CD4-positive, alpha-beta T cell (primary cell): ENCODE data around the gene CCDC185. TPM values are rescaled to one million over a fixed set of nuclear protein-coding genes. Genes with fewer than 3 reads are reported as not detected.

Source experiments
- ATAC-seq: fragments of 200-7000 bp; cut with Tn5 transposase; one replicate; pipeline ENCODE4 v1.10.0; 2022; ENCODE audit warnings: mild to moderate bottlenecking; ENCODE audit not compliant: poor library complexity
- CTCF ChIA-PET: fragments of 350-600 bp; sonication (Branson Sonifier 250); formaldehyde crosslinking; loops from one replicate; lab custom pipeline; 2021; ENCODE audit warnings: antibody characterized with exemption, inconsistent platforms; lab: Charles Lee
- POLR2A ChIA-PET: fragments of 350-600 bp; sonication (Branson Sonifier 250); formaldehyde crosslinking; loops from one replicate; lab custom pipeline; 2021; ENCODE audit warnings: antibody characterized with exemption, inconsistent platforms; lab: Charles Lee
- DNase-seq, 14 experiments: peaks; one replicate each; pipeline ENCODE4 v3.0.0-alpha.2; 2013 to 2020; ENCODE audit warnings: mixed read lengths in 2 of 14
- H3K27ac ChIP-seq, 2 donors: one replicate each; pipeline versions ENCODE4 v1.5.1 to v1.7.0; 2013; ENCODE audit warnings: low read length in 2 of 2, low read depth in 1 of 2, mild to moderate bottlenecking in 1 of 2
- H3K27me3 ChIP-seq, 2 experiments: 1 replicate in 1 of 2; 2 replicates in 1 of 2; pipeline versions ENCODE4 v1.6.1 to v1.7.0; 2013; ENCODE audit warnings: low read length in 2 of 2, control low read depth in 1 of 2, mild to moderate bottlenecking in 1 of 2, moderate library complexity in 1 of 2; ENCODE audit not compliant: insufficient read depth in 2 of 2, control insufficient read depth in 1 of 2
- H3K36me3 ChIP-seq: one replicate; pipeline ENCODE4 v1.6.1; 2013; ENCODE audit warnings: low read length, control low read depth; ENCODE audit not compliant: insufficient read depth
- H3K4me1 ChIP-seq: one replicate; pipeline ENCODE4 v1.6.1; 2013; ENCODE audit warnings: low read length, control low read depth; ENCODE audit not compliant: insufficient read depth
- H3K4me3 ChIP-seq: one replicate; pipeline ENCODE4 v1.5.1; 2013; ENCODE audit warnings: mild to moderate bottlenecking, low read length, moderate library complexity
- H3K9me3 ChIP-seq, 2 experiments: 1 replicate in 1 of 2; 2 replicates in 1 of 2; pipeline versions ENCODE4 v1.6.1 to v1.7.0; 2013; ENCODE audit warnings: low read length in 2 of 2, mild to moderate bottlenecking in 2 of 2, control low read depth in 1 of 2, moderate library complexity in 1 of 2; ENCODE audit not compliant: control insufficient read depth in 1 of 2, insufficient read depth in 1 of 2
- H3K27ac Mint-ChIP-seq: one replicate; pipeline ENCODE4 v1.8.0; 2020; ENCODE audit warnings: mixed read lengths
- H3K27me3 Mint-ChIP-seq: one replicate; pipeline ENCODE4 v1.8.0; 2021; ENCODE audit warnings: mixed read lengths
- H3K36me3 Mint-ChIP-seq: one replicate; pipeline ENCODE4 v1.8.0; 2021; ENCODE audit warnings: low read depth, mixed read lengths
- H3K4me1 Mint-ChIP-seq: one replicate; pipeline ENCODE4 v1.8.0; 2021; ENCODE audit warnings: low read depth, mixed read lengths
- H3K4me3 Mint-ChIP-seq: one replicate; pipeline ENCODE4 v1.8.0; 2020; ENCODE audit warnings: mild to moderate bottlenecking, mixed read lengths
- H3K9me3 Mint-ChIP-seq: one replicate; pipeline ENCODE4 v1.8.0; 2020; ENCODE audit warnings: mixed read lengths
- CTCF ChIP-seq: fragments of 200-600 bp; IDR thresholded peaks from one replicate; pipeline ENCODE4 v1.8.0; 2022; ENCODE audit warnings: antibody characterized with exemption, mild to moderate bottlenecking
- intact Hi-C, 2 experiments: fragments of 100-400 bp; cut with DNase I in 1 of 2; cut with micrococcal nuclease in 1 of 2; formaldehyde crosslinking; loops; one replicate each; pipeline versions ENCODE4 v1.15.1 to v1.9.0; 2023 to 2025; cut with DNase I, micrococcal nuclease
- total RNA-seq, 174 experiments: library from RNA in 2 of 174; stranded (reverse) in 2 of 174; gene quantifications; one replicate each; pipeline ENCODE4 v1.2.3 and lab custom pipeline; 2021 to 2026

The CCDC185 gene
- total RNA-seq, 2 experiments from 2014 or later: not detected

- Mint-ChIP-seq H3K9me3 (no peaks in the 10 kb centered on the region), H3K36me3 (no peaks in the 10 kb centered on the region), H3K4me3 (no peak overlapping the region), H3K27me3 (no peaks in the 10 kb centered on the region), H3K4me1 (no peaks in the 10 kb centered on the region), H3K27ac (no peak overlapping the region)
- Histone ChIP-seq H3K27ac (no peak overlapping the region), H3K4me1 (no peaks in the 10 kb centered on the region), H3K36me3 (no peaks in the 10 kb centered on the region), H3K27me3 (peaks cover 0 to 2% of the 10 kb centered on the region in 2 experiments), H3K9me3 (no peaks in the 10 kb centered on the region), H3K4me3 (no peak overlapping the region)
- CTCF ChIA-PET: no interaction called here
- DNase-seq: no peak
- no peak for TF ChIP-seq CTCF
- no peak for ATAC-seq
- POLR2A ChIA-PET: no interaction called here
- intact Hi-C loops: no loop called here
These were observed 28.5 kb downstream of the CCDC185 start for GRCh38 chr1:223421676-223422075.

- no peak overlapping the region for H3K27ac ChIP-seq
- CTCF ChIA-PET: no interaction called here
- DNase-seq (no peak), ATAC-seq (no peak)
- TF ChIP-seq CTCF: no peak
- Mint-ChIP-seq H3K4me3 (no peak overlapping the region), H3K27ac (no peak overlapping the region), H3K4me1 (peaks cover 9% of the 10 kb centered on the region), H3K36me3 (no peaks in the 10 kb centered on the region), H3K9me3 (peaks cover 2% of the 10 kb centered on the region), H3K27me3 (no peaks in the 10 kb centered on the region)
- H3K27me3 ChIP-seq: peaks cover 0 to 2% of the 10 kb centered on the region in 2 experiments
- H3K9me3 ChIP-seq: no peaks in the 10 kb centered on the region
- POLR2A ChIA-PET: no interaction called here
- no peak overlapping the region for H3K4me3 ChIP-seq
- intact Hi-C loops: no loop called here
- H3K36me3 ChIP-seq: no peaks in the 10 kb centered on the region
- no peaks in the 10 kb centered on the region for H3K4me1 ChIP-seq
These were observed 29.7 kb downstream of the CCDC185 start for GRCh38 chr1:223422911-223423310.

GRCh38 chr1:223423641-223424233 is 30.5 kb downstream of the CCDC185 start:
- no peak for DNase-seq
- Mint-ChIP-seq H3K9me3 (peaks cover 7% of the 10 kb centered on the region), H3K27me3 (no peaks in the 10 kb centered on the region), H3K4me3 (no peak overlapping the region), H3K4me1 (peaks cover 10% of the 10 kb centered on the region), H3K36me3 (no peaks in the 10 kb centered on the region), H3K27ac (no peak overlapping the region)
- Histone ChIP-seq H3K4me3 (no peak overlapping the region), H3K27me3 (peaks cover 0 to 2% of the 10 kb centered on the region in 2 experiments), H3K36me3 (no peaks in the 10 kb centered on the region), H3K4me1 (no peaks in the 10 kb centered on the region), H3K9me3 (no peaks in the 10 kb centered on the region), H3K27ac (no peak overlapping the region)
- no peak for ATAC-seq
- intact Hi-C loops: no loop called here
- TF ChIP-seq CTCF: no peak
- ChIA-PET POLR2A (no interaction called here), CTCF (no interaction called here)
